HG03432 (cell line): ENCODE data around the gene HCFC1.

ENCODE experiments used
- ATAC-seq: cut with Tn5 transposase; IDR thresholded peaks from one replicate; pipeline ENCODE4 v1.9.1; 2021; ENCODE audit warnings: mild to moderate bottlenecking, moderate library complexity; ENCODE audit not compliant: unreplicated experiment

HCFC1 gene

GRCh38 chrX:153905481-153906095, 66.0 kb downstream of the HCFC1 start:
- ATAC-seq, result no peak

- no peak for ATAC-seq
These were observed 67.3 kb downstream of the HCFC1 start, which contains the start of gene AVPR2 for GRCh38 chrX:153903991-153904957. Gene AVPR2 (plus strand): TSS chrX:153904673. CDS start chrX:153905146, 473 bp downstream.

- ATAC-seq, result no peak
These were observed 68.2 kb downstream of the HCFC1 start for GRCh38 chrX:153903238-153903980.

- ATAC-seq, result no peak
These were observed 69.2 kb downstream of the HCFC1 start for GRCh38 chrX:153902385-153902784.

- no peak for ATAC-seq
These were observed 69.9 kb downstream of the HCFC1 start for GRCh38 chrX:153901753-153902140.

GRCh38 chrX:153900831-153901752, 70.5 kb downstream of the HCFC1 start:
- peak; percentile 87 for ATAC-seq

- ATAC-seq, result no peak
These were observed 73.7 kb downstream of the HCFC1 start for GRCh38 chrX:153897899-153898298.
